ENCODE results near the gene BRD4. TPM values are rescaled to one million over a fixed set of nuclear protein-coding genes. Genes with fewer than 3 reads are reported as not detected.

The BRD4 gene
- total and polyA plus RNA-seq, 2 of the 13 experiments (the other 11 are each of a cell fraction or from before 2014, with no cell fraction given), result 10.5 to 11.4 TPM

- CTCF ChIA-PET (ENCODE audit: low intra/inter-chr PET ratio, low total read pairs), result no interaction called here
- intact Hi-C loops (cut with micrococcal nuclease; ENCODE audit: unreplicated experiment), result no loop called here
- H3K4me1 ChIP-seq (ENCODE audit: insufficient read depth, low read length), result peaks cover 79% of the 10 kb centered on the region
- H2AFZ ChIP-seq (ENCODE audit: low read length), result no peak overlapping the region
- no TSS peak for BruUV-seq (replicated peaks)
- FAIRE-seq, result peak; percentile 40
- 88% methylated on average over 11 of the region's 11 CpGs for WGBS (ENCODE audit: low lambda C conversion rate)
- no peak overlapping the region for H3K27ac ChIP-seq (ENCODE audit: extremely low read length, insufficient read depth, low read length)
- H3K4me3 ChIP-seq (replicated peaks in 1 of 3; ENCODE audit: insufficient read depth in 1 of 3, low read depth in 2 of 3, low read length in 3 of 3), result no peak overlapping the region
- H3K4me2 ChIP-seq (ENCODE audit: low read depth, low read length), result no peak overlapping the region
- no peak for ATAC-seq
- H3K27me3 ChIP-seq (ENCODE audit: control insufficient read depth in 1 of 2, insufficient read depth in 2 of 2, low read length in 2 of 2), result no peaks in the 10 kb centered on the region
- H3K9ac ChIP-seq (ENCODE audit: insufficient read depth, low read depth, low read length), result no peak overlapping the region
- peaks cover 99% of the 10 kb centered on the region for H3K79me2 ChIP-seq (ENCODE audit: insufficient read depth, low read length)
- peaks cover 93% of the 10 kb centered on the region for H4K20me1 ChIP-seq (ENCODE audit: insufficient read depth, low read length)
- no peak for DNase-seq (ENCODE audit: low spot score)
- POLR2A ChIA-PET, result no interaction called here
- H3K36me3 ChIP-seq (replicated peaks in 1 of 2; ENCODE audit: control insufficient read depth in 1 of 2, insufficient read depth in 2 of 2, low read length in 2 of 2), result peaks cover 17 to 39% of the 10 kb centered on the region in 2 experiments
- no peaks in the 10 kb centered on the region for H3K9me3 ChIP-seq (ENCODE audit: low read length)
- in situ Hi-C loops (cut with HindIII; ENCODE audit: extremely low pct_ligation_motif_present, low pct_unique_long_range_greater_than_20kb), result no loop called here
- TF ChIP-seq ATF7-NPFF (CRISPR knock-in tag; IDR thresholded peaks at IDR 0.05; ENCODE audit: low read depth), result no peak
- no peak for TF ChIP-seq PPARG (CRISPR knock-in tag; conservative IDR thresholded peaks at IDR 0.05)
- TF ChIP-seq NRL (CRISPR knock-in tag; IDR thresholded peaks at IDR 0.05; ENCODE audit: borderline replicate concordance), result 0 out of 2 replicates have a peak, but pooled peaks have one; percentile 40
- no peak for TF ChIP-seq HOXA3 (CRISPR knock-in tag; IDR thresholded peaks at IDR 0.05)
- no peak for TF ChIP-seq ZNF280D (CRISPR knock-in tag; IDR thresholded peaks at IDR 0.05)
- peak; percentile 60 for TF ChIP-seq ZBTB33 (CRISPR knock-in tag; IDR thresholded peaks at IDR 0.05)
- TF ChIP-seq ZNF597 (CRISPR knock-in tag; IDR thresholded peaks at IDR 0.05), result no peak
- TF ChIP-seq CEBPG (CRISPR knock-in tag; IDR thresholded peaks at IDR 0.05), result peak; percentile 69; the same call in 1 of the 2 replicates
- TF ChIP-seq RBM22 (optimal IDR thresholded peaks at IDR 0.05; ENCODE audit: low read length), result peak; percentile 90
- 0 out of 2 replicates have a peak, but pooled peaks have one; percentile 12 for TF ChIP-seq FOSL2 (CRISPR knock-in tag; IDR thresholded peaks at IDR 0.05)
- TF ChIP-seq E2F2 (CRISPR knock-in tag; IDR thresholded peaks at IDR 0.05; ENCODE audit: borderline replicate concordance), result no peak
- 0 out of 2 replicates have a peak, but pooled peaks have one; percentile 11 for TF ChIP-seq GATAD2A (CRISPR knock-in tag; IDR thresholded peaks at IDR 0.05)
- peak; percentile 74 for TF ChIP-seq CEBPB (IDR thresholded peaks at IDR 0.05; ENCODE audit: borderline replicate concordance, low read depth, low read length)
- TF ChIP-seq LBX2 (CRISPR knock-in tag; IDR thresholded peaks at IDR 0.05; ENCODE audit: borderline replicate concordance), result no peak
These were observed 55.6 kb downstream of the BRD4 start for GRCh38 chr19:15276620-15277215.
